ENCODE measurements around the gene TRIML1. TPM values are rescaled to one million over a fixed set of nuclear protein-coding genes. Genes with fewer than 3 reads are reported as not detected.

Gene TRIML1
- total and polyA plus RNA-seq, 7 donors: not detected

GRCh38 chr4:188196134-188196735, 57.0 kb downstream of the TRIML1 start:
- Histone ChIP-seq H3K27ac (no peak overlapping the region), H3K27me3 (ENCODE audit: insufficient read depth in 3 of 3, low read length in 2 of 3) (no peaks in the 10 kb centered on the region), H3K9me3 (no peaks in the 10 kb centered on the region), H3K4me1 (no peaks in the 10 kb centered on the region), H3K4me3 (no peak overlapping the region), H3K36me3 (ENCODE audit: insufficient read depth in 1 of 2, low read depth in 1 of 2) (no peaks in the 10 kb centered on the region)
- intact Hi-C loops (cut with DNase I): no loop called here
- ATAC-seq: no peak
- no peak for DNase-seq
- TF ChIP-seq, protein P1, sequence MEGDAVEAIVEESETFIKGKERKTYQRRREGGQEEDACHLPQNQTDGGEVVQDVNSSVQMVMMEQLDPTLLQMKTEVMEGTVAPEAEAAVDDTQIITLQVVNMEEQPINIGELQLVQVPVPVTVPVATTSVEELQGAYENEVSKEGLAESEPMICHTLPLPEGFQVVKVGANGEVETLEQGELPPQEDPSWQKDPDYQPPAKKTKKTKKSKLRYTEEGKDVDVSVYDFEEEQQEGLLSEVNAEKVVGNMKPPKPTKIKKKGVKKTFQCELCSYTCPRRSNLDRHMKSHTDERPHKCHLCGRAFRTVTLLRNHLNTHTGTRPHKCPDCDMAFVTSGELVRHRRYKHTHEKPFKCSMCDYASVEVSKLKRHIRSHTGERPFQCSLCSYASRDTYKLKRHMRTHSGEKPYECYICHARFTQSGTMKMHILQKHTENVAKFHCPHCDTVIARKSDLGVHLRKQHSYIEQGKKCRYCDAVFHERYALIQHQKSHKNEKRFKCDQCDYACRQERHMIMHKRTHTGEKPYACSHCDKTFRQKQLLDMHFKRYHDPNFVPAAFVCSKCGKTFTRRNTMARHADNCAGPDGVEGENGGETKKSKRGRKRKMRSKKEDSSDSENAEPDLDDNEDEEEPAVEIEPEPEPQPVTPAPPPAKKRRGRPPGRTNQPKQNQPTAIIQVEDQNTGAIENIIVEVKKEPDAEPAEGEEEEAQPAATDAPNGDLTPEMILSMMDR (IDR thresholded peaks at IDR 0.05): no peak
- WGBS, 3 donors: 50 to 60% (median 57%) methylated on average over 13 of the region's 13 CpGs

Other genes starting within 250 kb of the TRIML1 start
- gene ZFP42, start 143.7 kb upstream of the TRIML1 start, total RNA-seq: not detected
- not detected for gene ZFP42, start 143.7 kb upstream of the TRIML1 start, polyA plus RNA-seq
- gene TRIML2, start 29.8 kb upstream of the TRIML1 start, total RNA-seq: not detected
- gene TRIML2, start 29.8 kb upstream of the TRIML1 start, polyA plus RNA-seq: not detected

All from psoas muscle (tissue), 8 donors.